GM21619 (cell line): ENCODE measurements around the gene RBM33.

ENCODE experiments used
- ATAC-seq: cut with Tn5 transposase; IDR thresholded peaks from one replicate; pipeline ENCODE4 v1.9.1; 2021; ENCODE audit not compliant: unreplicated experiment

The RBM33 gene

DNA sequence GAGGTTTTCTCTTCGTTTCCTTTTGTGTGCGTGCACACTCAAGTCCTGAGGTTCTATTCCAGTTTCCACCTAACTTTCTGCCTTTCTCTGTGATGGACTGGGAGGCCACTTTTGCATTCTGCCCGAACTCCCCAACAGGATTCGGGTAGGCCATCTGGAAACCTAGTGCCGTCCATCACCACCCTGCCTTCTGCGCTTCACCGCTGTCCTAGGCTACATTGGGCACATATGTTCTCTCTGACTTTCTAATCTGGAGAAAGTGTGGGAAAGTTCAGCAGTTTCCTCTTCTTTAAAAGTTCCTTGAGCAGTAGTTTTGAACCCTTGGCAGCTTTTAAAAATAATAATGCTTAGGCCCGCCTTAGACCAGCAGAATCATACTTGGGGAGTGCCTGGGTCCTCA, 121.0 kb downstream of the RBM33 start:
- ATAC-seq, result no peak

DNA sequence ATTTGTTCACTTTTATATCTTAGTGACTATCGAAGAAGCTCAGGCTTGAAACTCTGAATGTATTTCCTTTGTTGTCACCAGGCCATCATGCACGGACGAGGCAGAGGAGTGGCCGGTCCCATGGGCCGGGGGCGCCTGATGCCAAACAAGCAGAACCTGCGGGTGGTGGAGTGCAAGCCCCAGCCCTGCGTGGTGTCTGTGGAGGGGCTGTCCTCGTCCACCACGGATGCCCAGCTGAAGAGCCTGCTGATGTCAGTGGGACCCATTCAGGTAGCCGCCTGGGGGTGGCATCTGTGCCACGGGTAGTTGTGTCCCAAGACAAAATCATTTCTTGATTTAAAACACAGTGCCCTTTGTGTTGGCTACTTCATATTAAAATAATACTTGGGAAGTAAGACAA, 121.9 kb downstream of the RBM33 start:
- no peak for ATAC-seq

DNA sequence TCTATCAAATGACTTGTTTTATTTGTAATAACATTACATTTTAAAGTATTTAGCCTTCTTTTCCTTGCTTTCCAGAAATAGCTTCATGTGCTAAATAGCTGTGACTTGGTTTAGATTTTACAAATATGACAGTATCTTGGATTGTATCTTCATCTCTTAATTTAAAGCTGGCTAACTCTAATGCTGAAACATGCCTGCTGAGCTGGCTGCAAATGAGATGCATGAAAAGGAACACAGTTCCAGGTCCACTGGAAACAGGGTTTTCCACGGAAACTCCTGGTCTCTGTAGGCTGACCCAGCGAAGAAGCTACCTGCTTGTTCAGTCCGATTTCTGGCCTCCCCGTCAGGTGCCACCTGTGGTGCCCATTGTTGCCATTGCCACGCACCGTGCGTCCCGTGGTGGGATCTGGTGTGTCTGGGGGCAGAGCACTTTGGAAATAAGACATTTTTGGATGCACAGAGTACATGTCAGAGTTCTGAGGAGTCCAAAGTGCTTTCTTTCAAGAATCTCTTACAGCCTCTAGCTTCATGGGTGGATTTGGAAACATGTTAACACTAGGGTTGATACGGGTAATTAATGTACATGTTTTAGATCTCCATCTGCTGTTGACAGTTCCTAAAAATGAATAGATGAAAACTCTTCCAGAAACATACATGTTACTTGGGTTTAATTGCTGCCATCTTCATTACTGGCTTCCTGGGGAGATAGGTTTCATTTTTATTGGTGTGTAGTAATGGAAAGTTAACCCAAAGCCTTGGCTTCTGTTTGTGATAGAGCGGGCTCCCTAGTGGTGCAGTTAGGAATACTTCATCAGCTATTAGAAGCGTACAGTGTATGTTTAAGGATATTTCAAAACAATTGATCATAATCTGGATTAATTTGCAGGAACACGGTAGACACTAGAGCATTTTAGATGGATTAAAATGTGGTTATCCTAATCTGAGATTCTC, 122.8 kb downstream of the RBM33 start:
- ATAC-seq, result no peak

DNA sequence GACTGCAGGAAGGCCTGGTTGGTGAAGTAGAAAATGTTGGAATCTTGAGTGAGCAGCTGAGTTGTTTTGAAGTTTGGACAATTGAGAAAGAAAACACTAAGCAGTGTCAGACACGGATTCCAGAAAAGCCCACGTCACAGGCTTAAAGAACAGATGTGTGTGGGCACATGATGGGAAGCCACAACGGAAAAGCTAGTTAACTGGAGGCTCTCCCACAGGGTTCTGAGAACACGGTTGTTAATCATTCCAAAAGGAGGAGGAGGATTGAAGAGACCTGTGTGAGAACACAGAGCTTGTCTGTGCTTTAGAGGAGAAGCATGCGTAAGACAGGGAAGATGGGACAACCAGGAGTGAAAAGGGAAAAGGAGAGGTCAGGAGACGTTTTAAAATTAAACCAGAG, 125.2 kb downstream of the RBM33 start:
- ATAC-seq, result no peak

DNA sequence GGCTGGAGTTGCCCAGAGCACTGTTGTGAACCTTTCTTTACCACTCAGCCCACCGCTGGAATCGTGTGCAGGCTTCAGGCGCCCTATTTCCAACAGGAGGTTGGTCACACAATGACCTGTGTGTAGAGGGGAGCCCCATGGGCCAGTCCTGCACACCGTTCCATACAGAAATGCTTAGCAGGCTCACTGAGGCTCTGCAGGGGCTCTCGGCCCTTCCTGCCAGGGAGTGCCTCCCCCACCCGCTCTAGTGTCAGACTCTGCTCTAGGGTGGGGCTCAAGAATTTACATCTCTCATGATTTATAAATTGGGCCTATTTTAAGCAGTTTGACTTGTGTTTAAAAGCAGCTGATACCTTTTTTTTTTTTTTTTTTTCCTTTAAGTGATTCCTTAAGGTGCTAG, 125.8 kb downstream of the RBM33 start:
- ATAC-seq, result no peak

DNA sequence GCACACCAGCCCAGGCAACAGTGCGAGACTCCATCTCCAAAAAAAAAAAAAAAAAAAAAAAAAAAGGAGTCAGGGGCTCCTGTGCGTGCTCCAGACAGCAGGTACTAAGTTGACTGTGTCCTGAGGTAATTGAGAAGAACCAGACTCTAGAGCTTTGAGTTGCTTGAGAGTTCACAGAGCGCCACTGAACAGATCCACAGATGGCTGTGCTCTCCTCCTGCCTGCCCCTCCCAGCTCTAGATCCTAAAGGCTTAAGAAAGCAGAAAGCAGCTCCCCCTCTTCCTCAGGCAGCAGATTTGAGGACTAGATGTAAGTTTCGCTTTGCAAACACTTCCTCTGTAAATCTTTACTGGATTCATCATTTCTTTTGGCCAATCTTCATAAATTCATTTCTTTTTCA, 129.1 kb downstream of the RBM33 start:
- no peak for ATAC-seq

DNA sequence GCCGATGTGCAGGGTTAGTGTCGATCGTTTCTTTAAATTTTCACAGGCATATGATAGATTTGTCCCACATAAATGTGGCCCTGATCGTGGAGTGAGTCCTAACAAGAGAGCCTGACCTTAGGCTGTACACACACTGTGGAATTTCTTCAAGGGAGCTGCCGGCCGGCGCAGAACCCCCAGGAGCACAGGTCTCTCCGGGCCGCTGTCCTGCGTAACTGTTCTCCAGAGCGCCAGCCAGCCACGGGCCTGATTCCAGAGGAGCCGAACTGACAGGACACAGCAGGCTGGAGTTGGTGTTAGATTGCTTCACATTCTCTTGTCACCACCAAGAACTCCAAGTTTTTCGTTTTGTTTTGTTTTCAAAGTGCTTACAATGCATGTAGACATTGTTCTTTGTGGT, 130.5 kb downstream of the RBM33 start:
- no peak for ATAC-seq

DNA sequence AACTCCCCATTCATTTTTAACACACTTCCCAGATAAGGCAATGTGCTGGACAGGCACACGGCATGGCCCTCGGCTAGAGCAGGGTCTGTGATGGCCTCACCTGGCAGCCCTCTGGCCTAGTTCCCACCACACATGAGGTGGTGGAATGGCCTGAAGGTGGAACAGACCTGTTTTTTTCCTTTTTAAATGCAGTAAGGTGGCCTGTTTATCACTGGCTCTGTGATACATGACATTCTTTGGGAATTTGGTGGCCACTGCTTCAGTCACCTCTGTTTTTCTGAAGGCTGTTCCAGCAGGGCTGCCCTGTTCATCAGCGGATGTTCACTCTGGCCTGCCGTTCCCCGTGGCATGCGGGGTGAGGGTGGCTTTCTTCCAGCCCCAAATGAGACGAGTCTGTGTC, 131.2 kb downstream of the RBM33 start:
- ATAC-seq, result no peak

DNA sequence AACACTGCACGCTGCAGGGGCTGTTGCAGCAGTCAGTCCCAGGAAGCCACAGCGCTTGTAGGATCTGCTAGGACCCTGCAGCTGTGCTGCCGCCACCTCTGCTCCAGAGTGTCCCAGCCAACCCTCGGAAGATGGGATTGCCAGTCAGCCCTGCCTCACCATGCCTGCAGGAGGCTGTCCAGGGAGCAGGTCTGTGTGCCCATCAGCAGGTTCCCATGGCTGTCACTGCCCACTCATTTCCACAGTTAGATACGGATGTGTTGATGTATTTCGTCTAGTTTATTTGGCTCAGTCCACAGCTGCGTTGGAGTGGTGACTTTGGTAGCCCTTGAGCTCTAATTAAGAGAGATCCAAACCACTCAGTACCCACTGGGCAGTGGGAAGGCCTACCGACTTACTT, 132.1 kb downstream of the RBM33 start:
- no peak for ATAC-seq

DNA sequence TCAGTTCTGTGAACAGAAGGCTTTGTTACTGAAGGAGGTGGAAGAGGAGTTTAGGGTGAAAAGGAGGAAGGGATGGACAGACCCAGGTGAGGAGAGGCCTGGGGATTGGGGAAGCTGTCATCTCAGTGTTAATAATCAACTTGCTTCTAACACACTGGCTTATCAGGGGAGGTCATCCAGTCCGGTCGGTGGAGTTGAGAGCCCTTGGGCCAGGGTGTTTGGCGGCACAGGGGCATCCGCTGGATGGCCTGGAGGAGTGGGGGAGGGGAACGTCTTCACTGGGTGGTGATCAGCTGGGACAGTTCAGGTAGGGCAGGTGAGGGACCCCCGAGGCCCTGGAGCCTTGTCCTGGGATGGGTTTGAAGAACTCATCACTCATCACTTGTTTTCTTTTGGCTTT, 133.9 kb downstream of the RBM33 start:
- ATAC-seq, result no peak

DNA sequence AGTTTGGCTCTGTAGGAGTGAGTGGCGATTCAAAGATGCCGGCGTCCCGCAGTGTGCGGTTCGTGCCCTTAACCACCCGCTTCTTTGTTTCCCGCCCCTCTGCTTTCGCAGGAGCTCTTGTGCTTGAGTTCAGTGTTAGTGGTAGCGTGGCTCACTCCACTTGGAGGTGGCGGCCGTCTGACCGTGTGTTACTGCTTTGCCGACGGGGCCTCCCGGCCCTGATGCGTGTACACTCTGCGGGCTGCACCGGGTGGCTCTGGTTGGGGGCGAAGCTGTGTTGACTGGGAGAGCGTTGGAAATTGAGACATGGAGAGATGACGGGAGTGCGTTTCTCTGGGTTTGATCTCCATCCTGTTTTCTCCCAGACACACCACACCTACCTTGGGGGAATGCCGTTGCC, 136.4 kb downstream of the RBM33 start:
- no peak for ATAC-seq

DNA sequence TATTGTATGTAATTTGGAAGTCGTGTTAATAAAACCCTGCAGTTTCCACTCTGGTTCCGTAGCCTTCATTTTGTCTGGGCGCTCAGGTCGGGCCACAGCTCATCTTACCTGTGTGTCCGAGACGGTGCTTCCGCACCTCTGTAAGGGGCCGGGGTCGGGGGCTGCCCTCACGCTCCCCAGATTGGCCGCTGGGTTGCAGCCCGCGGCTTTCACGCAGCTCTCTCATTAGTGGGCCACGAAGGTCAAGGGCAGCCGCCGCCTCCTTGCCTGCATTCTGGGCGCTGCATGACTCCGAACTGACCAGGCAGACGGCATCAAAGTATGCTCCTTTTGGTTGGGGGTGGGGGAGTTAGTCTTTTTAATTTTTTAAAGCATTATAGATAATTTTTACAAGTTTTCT, 137.0 kb downstream of the RBM33 start:
- no peak for ATAC-seq

DNA sequence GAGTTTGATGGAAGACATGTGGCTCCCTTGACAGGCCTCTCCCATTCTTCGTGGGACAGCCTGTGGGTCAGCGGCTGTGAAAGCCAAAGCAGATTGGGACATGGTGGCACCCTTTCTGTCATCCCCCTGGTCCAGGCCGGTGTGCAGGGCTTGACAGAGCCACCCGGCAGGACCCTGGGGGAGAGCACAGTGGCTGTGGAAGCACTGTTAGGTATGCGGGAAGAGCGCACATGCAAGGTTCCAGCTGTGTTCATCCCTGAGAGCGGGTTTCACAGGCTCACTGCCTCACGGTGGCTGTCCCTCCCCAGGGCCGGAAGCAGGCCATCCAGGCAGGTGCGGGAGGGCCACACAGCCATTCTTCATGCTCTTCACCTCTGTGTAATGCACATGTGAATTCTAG, 138.0 kb downstream of the RBM33 start:
- ATAC-seq, result no peak

DNA sequence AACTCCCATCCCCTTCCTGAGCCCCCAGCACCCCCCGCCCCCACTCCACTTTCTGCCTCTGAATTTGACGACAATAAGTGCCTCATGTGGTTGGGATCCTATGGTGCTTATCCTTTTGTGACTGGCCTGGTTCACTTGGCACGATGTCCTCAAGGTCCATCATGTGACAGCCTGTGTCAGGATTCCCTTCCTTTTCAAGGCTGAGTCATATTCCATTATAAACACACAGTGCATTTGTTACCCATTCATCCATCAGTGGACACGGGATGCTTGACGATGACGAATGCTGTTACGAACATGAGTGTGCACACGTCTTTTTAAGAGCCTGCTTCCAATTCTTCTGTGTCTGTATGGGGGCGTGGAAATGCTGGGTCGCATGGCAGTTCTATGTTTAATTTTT, 141.1 kb downstream of the RBM33 start:
- ATAC-seq, result no peak

DNA sequence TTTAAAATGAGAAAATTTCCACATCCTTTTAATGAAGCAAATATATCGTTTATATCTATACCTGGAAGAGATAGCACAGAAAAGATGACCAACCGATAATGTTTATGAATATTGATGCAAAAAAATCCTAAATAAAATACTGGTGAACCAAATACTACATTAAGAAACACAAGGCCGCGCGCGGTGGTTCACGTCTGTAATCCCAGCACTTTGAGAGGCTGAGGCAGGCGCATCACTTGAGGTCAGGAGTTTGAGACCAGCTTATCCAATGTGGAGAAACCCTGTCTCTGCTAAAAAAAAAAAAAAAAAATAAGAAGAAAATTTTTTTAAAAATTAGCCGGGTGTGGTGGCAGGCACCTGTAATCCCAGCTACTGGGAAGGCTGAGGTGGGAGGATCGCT, 142.0 kb downstream of the RBM33 start:
- ATAC-seq, result no peak

DNA sequence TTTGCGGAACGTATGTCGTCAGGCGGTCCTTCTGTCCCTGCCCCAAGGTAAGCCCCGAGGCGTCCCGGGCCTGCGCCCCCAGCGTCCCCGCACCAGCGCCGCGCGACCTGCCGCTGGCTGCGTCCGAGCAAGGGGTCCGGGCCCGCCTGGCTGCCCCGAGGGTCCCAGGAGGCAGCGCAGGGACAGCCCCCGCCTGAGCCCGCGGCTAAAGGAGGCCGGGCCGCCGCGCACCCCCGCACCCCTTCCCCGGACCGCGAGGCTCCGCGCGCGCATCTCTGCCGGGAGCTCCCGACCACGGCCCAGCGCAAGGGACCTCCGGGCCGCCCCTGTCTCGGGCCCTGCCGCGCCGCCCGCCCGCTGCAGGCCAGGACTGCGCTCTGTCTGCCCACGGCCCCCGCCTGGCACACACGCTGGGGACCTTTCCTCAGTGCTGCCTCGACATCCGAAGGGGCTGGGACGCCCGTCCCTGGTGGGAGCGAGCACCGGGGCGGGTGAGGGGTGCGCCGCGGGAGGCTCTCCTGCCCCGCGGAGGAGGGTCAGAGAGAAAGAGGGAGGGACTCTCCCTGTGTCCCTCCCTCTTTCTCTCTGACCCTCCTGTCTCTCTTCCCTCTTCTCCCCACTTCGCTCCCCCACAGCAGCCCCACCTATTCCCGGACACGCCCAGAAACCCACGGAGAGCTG, 142.8 kb downstream of the RBM33 start:
- ATAC-seq, result no peak

DNA sequence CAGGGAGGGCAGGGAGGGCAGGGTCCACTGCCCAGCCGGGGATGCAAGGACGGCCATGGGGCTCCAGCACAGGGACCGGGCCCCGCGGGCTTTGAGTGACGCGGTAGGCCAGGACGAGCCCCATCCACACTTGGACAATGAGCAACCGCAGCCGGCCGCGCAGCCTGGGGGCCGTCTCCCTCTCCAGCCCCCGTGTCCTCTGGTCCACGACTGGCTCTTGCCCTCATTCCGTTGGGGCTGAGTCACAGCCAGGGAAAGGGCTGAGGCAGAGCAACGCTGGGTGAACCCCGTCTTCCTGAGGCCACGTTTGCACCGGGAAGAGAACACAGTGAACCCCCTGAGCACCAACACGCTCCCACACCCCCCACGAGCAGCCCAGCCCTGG, 144.1 kb downstream of the RBM33 start:
- ATAC-seq, result no peak

DNA sequence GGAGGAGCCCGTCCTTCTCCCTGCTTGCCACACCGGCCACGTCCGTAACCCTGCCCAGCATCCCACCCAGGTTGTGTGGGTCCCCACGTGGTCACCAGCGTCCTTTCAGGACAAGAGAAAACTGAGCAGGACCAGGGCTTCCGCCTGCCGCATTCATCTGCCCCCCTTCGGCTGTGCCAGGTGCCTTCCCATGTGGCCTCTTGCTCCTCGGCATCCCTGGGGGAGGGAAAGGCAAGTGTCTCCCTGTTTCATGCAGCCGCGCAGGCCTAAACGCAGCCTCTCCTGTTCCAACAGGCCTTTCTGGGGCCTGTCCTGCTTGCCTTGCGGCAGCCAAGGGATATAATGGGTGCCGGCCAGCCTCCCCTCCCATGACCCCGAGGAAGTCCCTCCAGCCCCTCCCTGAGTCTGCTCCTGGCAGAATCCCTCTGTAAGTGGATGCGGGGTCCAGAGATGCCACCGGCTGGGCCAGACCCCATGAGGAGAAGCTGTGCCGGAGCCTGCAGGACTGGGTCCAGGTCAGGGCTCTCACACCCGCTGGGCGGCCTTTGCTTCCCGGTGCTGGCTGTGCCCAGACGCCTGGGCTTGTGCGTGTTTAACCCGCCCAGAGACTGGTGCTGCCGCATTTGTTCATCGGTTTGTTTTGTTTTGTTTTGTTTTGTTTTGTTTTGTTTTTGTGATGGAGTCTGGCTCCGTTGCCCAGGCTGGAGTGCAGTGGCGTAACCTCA, 144.7 kb downstream of the RBM33 start:
- no peak for ATAC-seq

DNA sequence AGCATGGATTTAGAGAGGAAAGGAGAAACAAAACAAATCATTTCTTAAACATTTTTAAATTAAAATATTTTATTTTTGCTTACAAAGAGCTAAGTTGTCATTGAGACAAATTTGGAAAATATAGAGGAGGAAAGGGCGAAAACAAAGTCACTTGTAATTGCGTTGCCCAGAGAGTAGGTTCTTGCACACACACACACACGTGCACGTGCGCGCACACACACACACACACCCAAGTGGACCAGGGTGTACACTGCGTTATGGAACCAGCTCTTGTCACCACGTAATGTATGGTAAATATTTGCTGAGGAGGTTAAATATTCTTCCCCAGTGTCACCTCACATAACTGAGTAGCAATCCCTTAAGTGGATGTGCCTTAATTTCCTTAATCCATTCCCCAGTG, 146.2 kb downstream of the RBM33 start:
- ATAC-seq, result no peak

DNA sequence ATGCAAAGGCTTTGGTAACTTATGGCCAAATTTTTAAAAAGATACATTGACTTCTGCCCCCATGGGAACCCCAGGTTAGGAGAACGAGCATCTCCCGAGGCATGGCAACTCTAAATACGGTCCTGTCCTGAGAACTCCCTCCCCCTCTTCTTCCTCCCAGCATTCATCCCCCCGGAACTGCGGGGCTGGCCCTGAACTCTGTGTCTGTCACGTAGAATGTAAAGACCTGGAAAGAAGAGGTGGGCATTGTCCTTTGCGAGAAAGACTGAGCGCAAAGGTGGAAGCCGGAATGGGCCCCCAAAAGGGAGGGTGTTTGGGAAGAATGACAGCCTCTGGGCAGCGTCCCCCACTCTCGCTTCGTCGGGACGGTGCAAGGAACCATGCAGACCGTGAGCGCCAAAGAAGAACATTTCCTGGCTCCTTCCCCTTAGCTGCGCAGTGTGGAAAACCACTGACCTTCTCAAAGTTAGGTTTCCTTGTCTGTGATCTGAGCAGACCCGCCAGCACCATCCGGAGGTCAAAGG, 146.8 kb downstream of the RBM33 start:
- no peak for ATAC-seq

DNA sequence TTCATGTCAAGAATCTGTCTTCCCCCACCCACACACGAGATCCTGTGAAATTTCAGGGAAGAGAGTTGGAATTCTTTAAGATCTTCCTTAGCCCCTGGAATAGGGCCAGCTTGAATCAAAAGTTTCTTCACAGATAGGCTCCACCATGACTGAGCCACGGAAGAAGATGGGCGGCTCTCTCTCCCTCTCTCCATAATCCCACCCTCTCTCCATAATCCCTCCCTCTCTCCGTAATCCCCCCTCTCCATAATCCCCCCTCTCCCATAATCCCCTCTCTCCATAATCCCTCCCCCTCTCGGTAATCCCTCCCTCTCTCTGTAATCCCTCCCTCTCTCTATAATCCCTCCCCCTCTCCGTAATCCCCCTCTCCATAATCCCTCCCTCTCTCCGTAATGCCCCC, 147.4 kb downstream of the RBM33 start:
- ATAC-seq, result no peak
